Measurements from ENCODE around the gene APOBEC3G. TPM values are rescaled to one million over a fixed set of nuclear protein-coding genes. Genes with fewer than 3 reads are reported as not detected.
A peak's percentile ranks its signal among the peaks of the same experiment; 100 is the strongest.
"Not testable (repeated sequence)": the region's sequence is repeated elsewhere in the genome, so short reads cannot be mapped to it uniquely, and the experiment has no call there.

Gene APOBEC3G
- total RNA-seq (10 to 100 TPM; 68.3 to 73.8 TPM), polyA plus RNA-seq (ENCODE audit: insufficient read depth, low read depth, low replicate concordance) (56.4 TPM)
- long read RNA-seq, donor 1, transcript APOBEC3G-201 (8 exons, 1,834 nt) = major isoform, 7 of 24 reads
- long read RNA-seq, donor 1, partial matches to known transcripts = 15 of 24 reads
- long read RNA-seq, donor 1, other reads (novel, unspliced or antisense) = 0 of 24 reads
- long read RNA-seq, donor 2, transcript APOBEC3G-201 (8 exons, 1,834 nt) = major isoform, 16 of 26 reads
- long read RNA-seq, donor 2, partial matches to known transcripts = 8 of 26 reads
- long read RNA-seq, donor 2, other reads (novel, unspliced or antisense) = 0 of 26 reads

DNA sequence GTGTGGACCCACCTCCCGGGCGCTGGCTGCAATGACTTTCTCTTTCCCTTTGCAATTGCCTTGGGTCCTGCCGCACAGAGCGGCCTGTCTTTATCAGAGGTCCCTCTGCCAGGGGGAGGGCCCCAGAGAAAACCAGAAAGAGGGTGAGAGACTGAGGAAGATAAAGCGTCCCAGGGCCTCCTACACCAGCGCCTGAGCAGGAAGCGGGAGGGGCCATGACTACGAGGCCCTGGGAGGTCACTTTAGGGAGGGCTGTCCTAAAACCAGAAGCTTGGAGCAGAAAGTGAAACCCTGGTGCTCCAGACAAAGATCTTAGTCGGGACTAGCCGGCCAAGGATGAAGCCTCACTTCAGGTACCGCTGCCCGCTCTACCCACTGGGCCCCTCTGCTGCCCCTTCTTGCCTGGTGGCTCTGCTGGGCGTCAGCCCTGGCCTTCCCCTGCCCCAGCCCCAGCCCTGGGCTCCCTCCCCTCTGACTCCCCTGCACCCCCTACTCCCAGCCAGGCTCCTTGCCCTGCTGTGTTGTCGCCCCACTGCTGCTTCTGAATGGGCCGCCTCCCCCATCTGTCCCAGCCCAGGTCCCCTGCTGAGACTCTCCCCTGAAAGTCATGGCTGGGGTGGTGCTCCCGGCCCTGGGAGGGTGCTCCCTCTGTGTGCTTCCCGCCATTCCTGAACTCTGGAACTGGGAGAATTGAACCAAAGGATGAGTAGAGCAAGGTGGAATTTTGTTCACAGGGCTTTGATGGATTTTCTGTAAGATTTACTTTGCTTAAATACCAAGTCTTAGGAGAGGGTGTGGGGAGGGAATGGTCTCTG, at the start of gene APOBEC3G:
Gene APOBEC3G (plus strand): TSS at position 250 of the 815 bp plus-strand sequence. CDS start 87 bp downstream, at position 337.
- intact Hi-C loops (cut with DNase I; ENCODE audit: low total_unique reads) = not testable (repeated sequence)

DNA sequence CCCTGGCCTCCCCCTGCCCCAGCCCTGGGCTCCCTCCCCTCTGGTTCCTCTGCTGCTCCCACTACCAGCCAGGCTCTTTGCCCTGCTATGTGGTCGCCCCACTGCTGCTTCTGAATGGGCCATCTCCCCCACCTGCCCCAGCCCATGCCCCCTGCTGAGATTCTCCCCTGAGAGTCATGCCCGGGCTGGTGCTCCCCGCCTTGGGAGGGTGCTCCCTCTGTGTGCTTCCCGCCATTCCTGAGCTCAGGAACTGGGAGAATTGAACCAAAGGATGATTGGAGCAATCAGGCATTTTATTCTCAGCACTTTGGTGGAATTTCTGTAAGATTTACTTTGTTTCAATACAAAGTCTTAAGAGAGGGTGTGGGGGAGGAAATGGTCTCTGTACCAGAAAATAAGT, 49.4 kb upstream of the APOBEC3G start:
- TF ChIP-seq, protein P1, sequence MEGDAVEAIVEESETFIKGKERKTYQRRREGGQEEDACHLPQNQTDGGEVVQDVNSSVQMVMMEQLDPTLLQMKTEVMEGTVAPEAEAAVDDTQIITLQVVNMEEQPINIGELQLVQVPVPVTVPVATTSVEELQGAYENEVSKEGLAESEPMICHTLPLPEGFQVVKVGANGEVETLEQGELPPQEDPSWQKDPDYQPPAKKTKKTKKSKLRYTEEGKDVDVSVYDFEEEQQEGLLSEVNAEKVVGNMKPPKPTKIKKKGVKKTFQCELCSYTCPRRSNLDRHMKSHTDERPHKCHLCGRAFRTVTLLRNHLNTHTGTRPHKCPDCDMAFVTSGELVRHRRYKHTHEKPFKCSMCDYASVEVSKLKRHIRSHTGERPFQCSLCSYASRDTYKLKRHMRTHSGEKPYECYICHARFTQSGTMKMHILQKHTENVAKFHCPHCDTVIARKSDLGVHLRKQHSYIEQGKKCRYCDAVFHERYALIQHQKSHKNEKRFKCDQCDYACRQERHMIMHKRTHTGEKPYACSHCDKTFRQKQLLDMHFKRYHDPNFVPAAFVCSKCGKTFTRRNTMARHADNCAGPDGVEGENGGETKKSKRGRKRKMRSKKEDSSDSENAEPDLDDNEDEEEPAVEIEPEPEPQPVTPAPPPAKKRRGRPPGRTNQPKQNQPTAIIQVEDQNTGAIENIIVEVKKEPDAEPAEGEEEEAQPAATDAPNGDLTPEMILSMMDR (IDR thresholded peaks at IDR 0.05) = no peak
- TF ChIP-seq POLR2A (IDR thresholded peaks at IDR 0.05) = no peak
- H3K4me3 ChIP-seq = no peak overlapping the region
- intact Hi-C loops (cut with DNase I; ENCODE audit: low total_unique reads) = no loop called here
- 68 to 75% methylated on average over 3 to 4 of the region's 4 CpGs for WGBS, 2 donors
- no peaks in the 10 kb centered on the region for H3K27me3 ChIP-seq
- DNase-seq = no peak
- no peak overlapping the region for H3K27ac ChIP-seq
- H3K9me3 ChIP-seq = no peaks in the 10 kb centered on the region
- H3K4me1 ChIP-seq = peaks cover 8% of the 10 kb centered on the region
- no peaks in the 10 kb centered on the region for H3K36me3 ChIP-seq (ENCODE audit: low read depth, missing control alignments)

More for the DNA sequence above, at the start of gene APOBEC3G:
- peak within 1 kb of the TSS; percentile 47 to 59 for H3K4me3 ChIP-seq
- H3K4me1 ChIP-seq = peaks cover 12% of the 10 kb centered on the region
- WGBS, 2 donors = 8 to 16% methylated on average over 10 to 13 of the region's 17 CpGs
- peak within 1 kb of the TSS; percentile 68 to 86 for H3K27ac ChIP-seq
- peak; percentile 74 for DNase-seq
- H3K9me3 ChIP-seq; H3K36me3 ChIP-seq (ENCODE audit: low read depth, missing control alignments); H3K27me3 ChIP-seq: not testable (repeated sequence)

DNA sequence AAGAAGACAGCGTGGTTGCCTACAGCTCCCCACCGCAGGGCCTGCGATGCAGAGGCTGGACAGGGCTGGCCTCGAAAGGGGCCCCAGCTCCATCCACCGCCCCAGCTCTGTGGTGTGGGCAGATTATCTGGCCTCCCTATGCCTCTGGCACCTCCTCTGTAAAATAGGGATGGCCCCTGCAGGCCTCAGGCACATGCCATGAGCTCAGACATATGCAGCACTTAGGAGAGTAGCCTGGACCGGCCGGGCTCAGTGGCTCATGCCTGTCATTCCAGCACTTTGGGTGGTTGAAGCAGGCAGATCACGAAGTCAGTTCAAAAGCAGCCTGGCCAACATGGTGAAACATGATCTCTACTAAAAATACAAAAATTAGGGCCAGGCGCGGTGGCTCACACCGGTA, 48.8 kb upstream of the APOBEC3G start:
- Histone ChIP-seq H3K9me3 (no peaks in the 10 kb centered on the region), H3K27me3 (no peaks in the 10 kb centered on the region), H3K27ac (no peak overlapping the region), H3K4me1 (peaks cover 8% of the 10 kb centered on the region), H3K36me3 (ENCODE audit: low read depth, missing control alignments) (no peaks in the 10 kb centered on the region), H3K4me3 (no peak overlapping the region)
- WGBS, 2 donors = 72 to 86% methylated on average over 7 to 11 of the region's 11 CpGs
- DNase-seq = no peak
- intact Hi-C loops (cut with DNase I; ENCODE audit: low total_unique reads) = no loop called here
- TF ChIP-seq, protein P1 (IDR thresholded peaks at IDR 0.05) = no peak
- TF ChIP-seq POLR2A (IDR thresholded peaks at IDR 0.05) = no peak

DNA sequence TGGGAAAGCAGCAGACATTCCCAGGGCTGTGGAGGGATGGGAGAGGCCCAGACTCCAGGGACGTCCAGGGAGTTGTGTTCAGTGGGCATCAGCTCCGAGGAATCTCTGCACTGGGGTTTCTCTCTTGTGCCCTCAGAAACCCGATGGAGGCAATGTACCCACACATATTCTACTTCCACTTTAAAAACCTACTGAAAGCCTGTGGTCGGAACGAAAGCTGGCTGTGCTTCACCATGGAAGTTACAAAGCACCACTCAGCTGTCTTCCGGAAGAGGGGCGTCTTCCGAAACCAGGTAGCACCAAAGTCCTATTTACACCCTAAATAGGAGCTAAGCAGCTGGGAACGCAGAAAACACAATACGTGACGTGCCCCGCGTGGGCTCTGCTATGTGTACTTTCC, 47.8 kb upstream of the APOBEC3G start:
- intact Hi-C loops (cut with DNase I; ENCODE audit: low total_unique reads) = no loop called here
- H3K36me3 ChIP-seq (ENCODE audit: low read depth, missing control alignments) = no peaks in the 10 kb centered on the region
- H3K4me1 ChIP-seq = peaks cover 8% of the 10 kb centered on the region
- DNase-seq = no peak
- H3K27ac ChIP-seq = no peak overlapping the region
- no peaks in the 10 kb centered on the region for H3K9me3 ChIP-seq
- no peak overlapping the region for H3K4me3 ChIP-seq
- TF ChIP-seq, protein P1 (IDR thresholded peaks at IDR 0.05) = no peak
- TF ChIP-seq POLR2A (IDR thresholded peaks at IDR 0.05) = no peak
- no peaks in the 10 kb centered on the region for H3K27me3 ChIP-seq
- 89 to 96% methylated on average over 13 of the region's 13 CpGs for WGBS, 2 donors

DNA sequence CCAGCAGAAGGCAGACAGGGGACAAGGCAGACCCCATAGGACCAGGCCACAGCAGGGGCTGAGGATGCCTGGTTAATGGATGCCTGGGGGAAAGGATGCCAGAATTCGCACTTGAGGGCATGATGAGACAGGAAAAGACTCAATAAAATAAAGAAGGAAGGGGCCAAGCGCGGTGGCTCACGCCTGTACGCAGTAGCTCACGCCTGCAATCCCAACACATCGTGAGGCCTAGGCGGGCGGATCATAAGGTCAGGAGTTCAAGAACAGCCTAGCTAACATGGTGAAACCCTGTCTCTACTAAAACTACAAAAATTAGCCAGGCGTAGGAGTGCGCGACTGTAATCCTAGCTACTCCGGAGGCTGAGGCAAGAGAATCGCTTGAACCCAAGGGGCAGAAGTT, 46.4 kb upstream of the APOBEC3G start:
- Histone ChIP-seq H3K4me3 (no peak overlapping the region), H3K9me3 (no peaks in the 10 kb centered on the region), H3K27ac (no peak overlapping the region), H3K36me3 (ENCODE audit: low read depth, missing control alignments) (no peaks in the 10 kb centered on the region), H3K27me3 (no peaks in the 10 kb centered on the region), H3K4me1 (peaks cover 8% of the 10 kb centered on the region)
- intact Hi-C loops (cut with DNase I; ENCODE audit: low total_unique reads) = no loop called here
- TF ChIP-seq, protein P1 (IDR thresholded peaks at IDR 0.05) = no peak
- no peak for TF ChIP-seq POLR2A (IDR thresholded peaks at IDR 0.05)
- no peak for DNase-seq
- 88 to 90% methylated on average over 14 of the region's 14 CpGs for WGBS, 2 donors

DNA sequence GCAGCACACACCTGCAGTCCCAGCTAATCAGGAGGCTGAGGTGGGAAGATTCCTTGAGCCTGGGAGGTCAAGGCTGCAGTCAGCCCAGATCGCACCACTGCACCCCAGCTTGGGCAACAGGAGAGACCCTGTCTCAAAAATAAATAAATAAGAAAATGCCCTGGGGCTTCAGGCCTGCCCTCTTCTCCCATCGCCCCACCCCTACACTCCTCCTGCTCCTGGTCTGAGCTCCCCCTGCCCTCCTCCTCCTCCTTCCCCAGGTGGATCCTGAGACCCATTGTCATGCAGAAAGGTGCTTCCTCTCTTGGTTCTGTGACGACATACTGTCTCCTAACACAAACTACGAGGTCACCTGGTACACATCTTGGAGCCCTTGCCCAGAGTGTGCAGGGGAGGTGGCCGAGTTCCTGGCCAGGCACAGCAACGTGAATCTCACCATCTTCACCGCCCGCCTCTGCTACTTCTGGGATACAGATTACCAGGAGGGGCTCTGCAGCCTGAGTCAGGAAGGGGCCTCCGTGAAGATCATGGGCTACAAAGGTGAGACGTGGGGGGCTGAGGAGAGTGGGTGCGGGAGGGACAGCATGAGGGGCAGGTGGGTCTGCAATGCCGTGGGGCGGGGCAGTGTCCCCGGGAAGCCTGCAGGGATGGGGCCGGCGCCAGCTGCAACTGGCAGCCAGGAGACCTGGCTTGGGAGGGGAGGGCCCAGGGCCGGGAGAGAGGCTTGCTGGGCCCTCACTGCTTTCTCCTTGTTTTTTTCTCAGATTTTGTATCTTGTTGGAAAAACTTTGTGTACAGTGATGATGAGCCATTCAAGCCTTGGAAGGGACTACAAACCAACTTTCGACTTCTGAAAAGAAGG, 45.4 kb upstream of the APOBEC3G start:
- H3K27ac ChIP-seq; H3K9me3 ChIP-seq; H3K36me3 ChIP-seq (ENCODE audit: low read depth, missing control alignments); DNase-seq; H3K27me3 ChIP-seq; intact Hi-C loops (cut with DNase I; ENCODE audit: low total_unique reads); H3K4me1 ChIP-seq; H3K4me3 ChIP-seq: not testable (repeated sequence)
- WGBS, 2 donors = 71 to 81% methylated on average over 15 to 16 of the region's 18 CpGs

DNA sequence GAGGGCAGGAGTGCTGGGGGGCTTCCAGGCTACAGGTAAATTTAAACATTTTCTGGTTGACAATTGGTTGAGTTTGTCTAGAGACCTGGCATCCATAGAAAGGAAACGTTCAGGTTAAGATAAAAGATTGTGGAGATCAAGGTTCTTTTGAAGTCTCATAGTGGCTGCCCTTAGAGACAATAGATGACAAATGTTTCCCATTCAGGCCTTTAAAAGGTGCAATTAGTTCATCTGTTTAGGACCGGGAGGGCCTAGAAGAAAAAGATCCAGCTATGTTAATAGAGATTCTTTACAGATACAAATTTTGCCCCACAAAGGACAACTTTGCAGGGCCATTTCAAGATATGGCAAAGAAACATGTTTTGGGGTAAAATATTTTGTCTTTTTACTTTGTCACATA, 40.0 kb upstream of the APOBEC3G start:
- WGBS, 2 donors = 57 to 66% methylated on average over 2 of the region's 2 CpGs
- H3K9me3 ChIP-seq = not testable (repeated sequence)

More for the DNA sequence above, 40.0 kb upstream of the APOBEC3G start:
- H3K4me1 ChIP-seq; H3K36me3 ChIP-seq (ENCODE audit: low read depth, missing control alignments); H3K4me3 ChIP-seq; H3K27me3 ChIP-seq; H3K27ac ChIP-seq; DNase-seq; intact Hi-C loops (cut with DNase I; ENCODE audit: low total_unique reads): not testable (repeated sequence)

All from testis (tissue), 5 donors.